Measurements from ENCODE around the gene IL20. TPM values are rescaled to one million over a fixed set of nuclear protein-coding genes. Genes with fewer than 3 reads are reported as not detected.

The IL20 gene
- total RNA-seq, 1 experiment from 2014 or later = not detected

GRCh38 chr1:206829282-206829681 lies 36.1 kb upstream of the IL20 start:
- H3K9me2 ChIP-seq (replicated peaks; ENCODE audit: insufficient read depth, low read length) = no peaks in the 10 kb centered on the region
- DNase-seq = no peak
- H3K27ac ChIP-seq (ENCODE audit: low read length) = no peak overlapping the region

GRCh38 chr1:206829875-206830274 lies 35.5 kb upstream of the IL20 start:
- no peaks in the 10 kb centered on the region for H3K79me2 ChIP-seq (ENCODE audit: low read length)
- no peak overlapping the region for H3K27ac ChIP-seq (ENCODE audit: low read length)
- H2AFZ ChIP-seq (ENCODE audit: low read length) = no peak overlapping the region
- no peak overlapping the region for H3K9ac ChIP-seq (ENCODE audit: low read length)
- no peaks in the 10 kb centered on the region for H3K27me3 ChIP-seq (ENCODE audit: low read length)
- H4K20me1 ChIP-seq (ENCODE audit: insufficient read depth, low read depth, low read length) = no peaks in the 10 kb centered on the region
- H3K4me3 ChIP-seq (ENCODE audit: low read length) = no peak overlapping the region
- H3K4me1 ChIP-seq (ENCODE audit: low read length) = no peaks in the 10 kb centered on the region
- DNase-seq = no peak
- no peaks in the 10 kb centered on the region for H3K36me3 ChIP-seq (ENCODE audit: insufficient read depth, low read length)
- no peaks in the 10 kb centered on the region for H3K9me3 ChIP-seq (ENCODE audit: low read length)
- no peak overlapping the region for H3K4me2 ChIP-seq (ENCODE audit: low read depth, low read length, poor library complexity, severe bottlenecking)
- no peaks in the 10 kb centered on the region for H3K9me2 ChIP-seq (replicated peaks; ENCODE audit: insufficient read depth, low read length)

More at GRCh38 chr1:206829282-206829681, 36.1 kb upstream of the IL20 start:
- Histone ChIP-seq H3K4me2 (ENCODE audit: low read depth, low read length, poor library complexity, severe bottlenecking) (no peak overlapping the region), H3K36me3 (ENCODE audit: insufficient read depth, low read length) (no peaks in the 10 kb centered on the region), H2AFZ (ENCODE audit: low read length) (no peak overlapping the region), H3K4me1 (ENCODE audit: low read length) (no peaks in the 10 kb centered on the region), H3K79me2 (ENCODE audit: low read length) (no peaks in the 10 kb centered on the region), H4K20me1 (ENCODE audit: insufficient read depth, low read depth, low read length) (no peaks in the 10 kb centered on the region), H3K9ac (ENCODE audit: low read length) (no peak overlapping the region), H3K4me3 (ENCODE audit: low read length) (no peak overlapping the region), H3K27me3 (ENCODE audit: low read length) (no peaks in the 10 kb centered on the region), H3K9me3 (ENCODE audit: low read length) (no peaks in the 10 kb centered on the region)

- Histone ChIP-seq H3K4me1 (ENCODE audit: low read length) (no peaks in the 10 kb centered on the region), H3K79me2 (ENCODE audit: low read length) (no peaks in the 10 kb centered on the region), H4K20me1 (ENCODE audit: insufficient read depth, low read depth, low read length) (no peaks in the 10 kb centered on the region), H2AFZ (ENCODE audit: low read length) (no peak overlapping the region), H3K9ac (ENCODE audit: low read length) (no peak overlapping the region), H3K9me2 (replicated peaks; ENCODE audit: insufficient read depth, low read length) (no peaks in the 10 kb centered on the region), H3K36me3 (ENCODE audit: insufficient read depth, low read length) (no peaks in the 10 kb centered on the region), H3K27ac (ENCODE audit: low read length) (no peak overlapping the region), H3K27me3 (ENCODE audit: low read length) (no peaks in the 10 kb centered on the region), H3K4me2 (ENCODE audit: low read depth, low read length, poor library complexity, severe bottlenecking) (no peak overlapping the region), H3K9me3 (ENCODE audit: low read length) (no peaks in the 10 kb centered on the region), H3K4me3 (ENCODE audit: low read length) (no peak overlapping the region)
- no peak for DNase-seq
Observed at GRCh38 chr1:206831650-206832049, 33.8 kb upstream of the IL20 start.

GRCh38 chr1:206832352-206832880 lies 33.0 kb upstream of the IL20 start:
- Histone ChIP-seq H3K4me2 (ENCODE audit: low read depth, low read length, poor library complexity, severe bottlenecking) (no peak overlapping the region), H3K4me3 (ENCODE audit: low read length) (no peak overlapping the region), H3K9me3 (ENCODE audit: low read length) (no peaks in the 10 kb centered on the region), H3K9me2 (replicated peaks; ENCODE audit: insufficient read depth, low read length) (no peaks in the 10 kb centered on the region), H3K27me3 (ENCODE audit: low read length) (no peaks in the 10 kb centered on the region), H4K20me1 (ENCODE audit: insufficient read depth, low read depth, low read length) (no peaks in the 10 kb centered on the region), H3K36me3 (ENCODE audit: insufficient read depth, low read length) (no peaks in the 10 kb centered on the region), H3K79me2 (ENCODE audit: low read length) (no peaks in the 10 kb centered on the region), H3K4me1 (ENCODE audit: low read length) (no peaks in the 10 kb centered on the region), H3K9ac (ENCODE audit: low read length) (no peak overlapping the region), H2AFZ (ENCODE audit: low read length) (no peak overlapping the region), H3K27ac (ENCODE audit: low read length) (no peak overlapping the region)
- no peak for DNase-seq

GRCh38 chr1:206833106-206833680 lies 32.2 kb upstream of the IL20 start:
- no peaks in the 10 kb centered on the region for H3K9me3 ChIP-seq (ENCODE audit: low read length)

GRCh38 chr1:206833801-206834200 lies 31.6 kb upstream of the IL20 start:
- Histone ChIP-seq H3K9me3 (ENCODE audit: low read length) (no peaks in the 10 kb centered on the region), H3K36me3 (ENCODE audit: insufficient read depth, low read length) (no peaks in the 10 kb centered on the region), H3K4me2 (ENCODE audit: low read depth, low read length, poor library complexity, severe bottlenecking) (no peak overlapping the region), H3K4me3 (ENCODE audit: low read length) (no peak overlapping the region), H3K27ac (ENCODE audit: low read length) (no peak overlapping the region), H4K20me1 (ENCODE audit: insufficient read depth, low read depth, low read length) (no peaks in the 10 kb centered on the region), H3K9ac (ENCODE audit: low read length) (no peak overlapping the region), H3K9me2 (replicated peaks; ENCODE audit: insufficient read depth, low read length) (no peaks in the 10 kb centered on the region), H3K27me3 (ENCODE audit: low read length) (no peaks in the 10 kb centered on the region), H2AFZ (ENCODE audit: low read length) (no peak overlapping the region), H3K79me2 (ENCODE audit: low read length) (no peaks in the 10 kb centered on the region), H3K4me1 (ENCODE audit: low read length) (no peaks in the 10 kb centered on the region)
- no peak for DNase-seq

More at GRCh38 chr1:206833106-206833680, 32.2 kb upstream of the IL20 start:
- Histone ChIP-seq H3K9me2 (replicated peaks; ENCODE audit: insufficient read depth, low read length) (no peaks in the 10 kb centered on the region), H3K4me2 (ENCODE audit: low read depth, low read length, poor library complexity, severe bottlenecking) (no peak overlapping the region), H2AFZ (ENCODE audit: low read length) (no peak overlapping the region), H3K27ac (ENCODE audit: low read length) (no peak overlapping the region), H3K79me2 (ENCODE audit: low read length) (no peaks in the 10 kb centered on the region), H3K9ac (ENCODE audit: low read length) (no peak overlapping the region), H3K36me3 (ENCODE audit: insufficient read depth, low read length) (no peaks in the 10 kb centered on the region), H3K4me3 (ENCODE audit: low read length) (no peak overlapping the region), H3K27me3 (ENCODE audit: low read length) (no peaks in the 10 kb centered on the region), H3K4me1 (ENCODE audit: low read length) (no peaks in the 10 kb centered on the region), H4K20me1 (ENCODE audit: insufficient read depth, low read depth, low read length) (no peaks in the 10 kb centered on the region)
- no peak for DNase-seq

GRCh38 chr1:206834217-206834616 lies 31.2 kb upstream of the IL20 start:
- no peak for DNase-seq
- Histone ChIP-seq H3K27ac (ENCODE audit: low read length) (no peak overlapping the region), H3K4me1 (ENCODE audit: low read length) (no peaks in the 10 kb centered on the region), H3K27me3 (ENCODE audit: low read length) (no peaks in the 10 kb centered on the region), H3K36me3 (ENCODE audit: insufficient read depth, low read length) (no peaks in the 10 kb centered on the region), H3K9me3 (ENCODE audit: low read length) (no peaks in the 10 kb centered on the region), H3K4me3 (ENCODE audit: low read length) (no peak overlapping the region), H3K9me2 (replicated peaks; ENCODE audit: insufficient read depth, low read length) (no peaks in the 10 kb centered on the region), H3K79me2 (ENCODE audit: low read length) (no peaks in the 10 kb centered on the region), H3K4me2 (ENCODE audit: low read depth, low read length, poor library complexity, severe bottlenecking) (no peak overlapping the region), H2AFZ (ENCODE audit: low read length) (no peak overlapping the region), H4K20me1 (ENCODE audit: insufficient read depth, low read depth, low read length) (no peaks in the 10 kb centered on the region), H3K9ac (ENCODE audit: low read length) (no peak overlapping the region)

GRCh38 chr1:206834711-206835110 lies 30.7 kb upstream of the IL20 start:
- Histone ChIP-seq H3K4me1 (ENCODE audit: low read length) (no peaks in the 10 kb centered on the region), H3K79me2 (ENCODE audit: low read length) (no peaks in the 10 kb centered on the region), H3K4me3 (ENCODE audit: low read length) (no peak overlapping the region), H3K27ac (ENCODE audit: low read length) (no peak overlapping the region), H3K9me3 (ENCODE audit: low read length) (no peaks in the 10 kb centered on the region), H4K20me1 (ENCODE audit: insufficient read depth, low read depth, low read length) (no peaks in the 10 kb centered on the region), H3K36me3 (ENCODE audit: insufficient read depth, low read length) (no peaks in the 10 kb centered on the region), H3K9me2 (replicated peaks; ENCODE audit: insufficient read depth, low read length) (no peaks in the 10 kb centered on the region), H2AFZ (ENCODE audit: low read length) (no peak overlapping the region), H3K4me2 (ENCODE audit: low read depth, low read length, poor library complexity, severe bottlenecking) (no peak overlapping the region), H3K9ac (ENCODE audit: low read length) (no peak overlapping the region), H3K27me3 (ENCODE audit: low read length) (no peaks in the 10 kb centered on the region)
- no peak for DNase-seq

Data from Karpas-422 (cell line).